ENCODE data around the gene DMTF1. TPM values are rescaled to one million over a fixed set of nuclear protein-coding genes. Genes with fewer than 3 reads are reported as not detected.
"Not testable (repeated sequence)": the region's sequence is repeated elsewhere in the genome, so short reads cannot be mapped to it uniquely, and the experiment has no call there.

DMTF1 gene
- 200 TPM for total RNA-seq

- peak; percentile 94 for DNase-seq
Measured at GRCh38 chr7:87152112-87152896, at the start of gene DMTF1. Gene DMTF1 (plus strand): TSS chr7:87152453. CDS start chr7:87164942, 12,489 bp downstream.

- DNase-seq = no peak
Measured at GRCh38 chr7:87105401-87105800, 46.9 kb upstream of the DMTF1 start.

- no peak for DNase-seq
Measured at GRCh38 chr7:87106974-87107612, 45.2 kb upstream of the DMTF1 start.

GRCh38 chr7:87107949-87108776, 44.1 kb upstream of the DMTF1 start:
- DNase-seq = no peak

- DNase-seq = no peak
Measured at GRCh38 chr7:87110778-87111177, 41.5 kb upstream of the DMTF1 start.

DNA sequence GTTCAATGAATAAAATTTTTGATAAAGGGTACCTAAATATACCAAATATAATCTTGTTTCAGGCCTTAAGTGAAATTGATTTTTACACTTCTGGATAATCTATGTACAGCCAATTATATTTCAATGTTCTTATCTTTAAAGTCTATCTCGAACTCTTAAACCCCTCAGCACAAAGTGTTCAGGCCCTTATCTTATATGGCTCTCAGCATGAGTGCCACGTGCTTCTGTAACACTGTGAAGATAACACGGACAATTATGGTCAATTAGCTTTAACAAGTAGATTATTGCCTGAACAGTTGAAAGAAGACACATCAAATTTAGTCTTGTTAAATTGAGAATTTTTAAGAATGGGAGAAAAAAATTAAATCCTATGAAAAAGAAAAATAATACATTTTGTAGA, 40.4 kb upstream of the DMTF1 start:
- no peak for DNase-seq

DNA sequence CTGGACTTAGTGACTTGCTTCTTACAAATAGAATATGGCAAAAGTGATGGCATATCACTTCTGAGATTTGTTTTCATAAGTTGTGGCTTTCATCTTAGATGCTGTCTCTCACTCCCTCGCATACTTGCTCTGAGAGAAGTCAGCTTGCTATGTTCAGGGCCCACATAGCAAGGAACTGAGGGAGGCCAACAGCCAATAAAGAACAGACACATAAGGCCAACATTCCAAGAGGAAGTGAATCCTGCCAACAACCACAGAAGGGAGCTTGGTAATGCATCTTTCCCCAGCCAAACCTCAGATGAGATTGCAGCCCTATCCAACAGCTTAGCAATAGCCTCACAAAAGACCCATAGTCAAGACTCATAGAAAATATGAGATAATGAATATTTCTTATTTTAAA, 39.2 kb upstream of the DMTF1 start:
- no peak for DNase-seq

GRCh38 chr7:87113904-87114303, 38.3 kb upstream of the DMTF1 start:
- not testable (repeated sequence) for DNase-seq

DNA sequence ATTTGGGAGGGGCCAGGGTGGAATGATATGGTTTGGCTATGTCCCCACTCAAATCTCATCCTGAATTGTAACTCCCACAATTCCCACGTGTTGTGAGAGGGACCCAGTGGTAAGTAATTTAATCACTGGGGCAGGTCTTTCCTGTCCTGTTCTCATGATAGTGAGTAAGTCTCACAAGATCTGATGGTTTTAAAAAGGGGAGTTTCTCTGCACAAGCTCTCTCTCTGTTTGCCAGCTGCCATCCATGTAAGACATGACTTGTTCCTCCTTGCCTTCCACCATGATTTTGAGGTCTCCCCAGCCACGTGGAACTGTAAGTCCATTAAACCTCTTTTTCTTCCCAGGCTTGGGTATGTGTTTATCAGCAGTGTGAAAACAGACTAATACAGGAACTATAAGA, 36.5 kb upstream of the DMTF1 start:
- not testable (repeated sequence) for DNase-seq

DNA sequence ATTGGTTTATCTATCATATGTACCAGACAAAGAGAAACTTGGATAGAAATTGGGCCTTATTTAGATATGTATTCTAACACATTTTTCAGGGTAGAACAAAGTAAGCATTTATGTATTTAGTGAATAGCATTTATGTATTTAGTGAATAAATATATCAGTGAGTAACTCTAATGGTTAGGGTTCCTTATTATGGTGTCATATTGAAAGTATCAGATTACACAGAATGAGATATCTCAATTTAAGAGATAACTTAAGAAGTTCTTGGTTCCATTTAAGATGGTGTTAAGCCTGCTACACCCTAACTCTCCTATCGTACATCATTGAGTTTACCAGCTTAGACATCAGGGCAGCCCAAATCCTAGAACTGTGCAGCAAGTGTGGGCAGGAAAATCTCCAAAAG, 35.9 kb upstream of the DMTF1 start:
- no peak for DNase-seq

- no peak for DNase-seq
Measured at GRCh38 chr7:87119581-87119980, 32.7 kb upstream of the DMTF1 start.

- DNase-seq = no peak
Measured at GRCh38 chr7:87123105-87123504, 29.1 kb upstream of the DMTF1 start.

DNA sequence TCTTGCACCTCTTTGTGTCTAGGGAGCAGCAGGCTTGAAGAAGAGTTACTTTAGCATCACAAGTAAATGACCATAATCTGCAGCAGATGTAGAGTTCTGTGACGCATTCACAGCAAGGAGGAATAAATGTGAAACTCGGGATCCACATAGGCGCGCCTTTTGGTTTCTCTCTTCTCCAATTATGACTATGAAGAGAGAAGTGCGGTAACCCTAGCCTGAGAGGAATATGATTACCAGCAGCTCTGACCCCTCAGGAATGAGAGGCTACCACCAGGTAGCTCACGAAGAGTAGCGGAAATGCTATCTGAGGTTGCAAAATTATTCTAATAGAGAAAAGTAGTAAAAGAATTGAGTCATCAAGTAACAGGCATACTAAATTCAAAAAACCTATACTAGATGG, 25.2 kb upstream of the DMTF1 start:
- DNase-seq = no peak

- DNase-seq = no peak
Measured at GRCh38 chr7:87128861-87129267, 23.4 kb upstream of the DMTF1 start.

GRCh38 chr7:87129332-87129731, 22.9 kb upstream of the DMTF1 start:
- no peak for DNase-seq

DNA sequence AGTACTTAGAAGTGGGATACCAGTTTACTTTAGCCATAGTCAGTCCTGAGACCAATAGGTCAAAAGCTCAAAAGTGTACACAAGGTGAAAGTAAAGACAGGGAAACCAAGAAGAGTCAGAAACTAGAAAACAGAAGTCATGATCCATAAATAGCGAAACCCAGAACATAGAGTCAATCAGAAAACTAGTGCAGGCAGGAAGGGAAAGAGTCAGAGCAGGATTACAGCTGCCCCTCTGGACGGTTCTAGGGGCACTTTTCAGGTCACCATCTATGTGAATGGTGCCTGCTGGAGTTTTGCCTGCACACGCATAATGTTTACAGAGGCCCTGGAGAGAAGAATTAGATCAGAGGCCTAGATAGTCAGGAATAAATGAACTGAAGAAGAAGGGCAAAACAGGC, 22.4 kb upstream of the DMTF1 start:
- no peak for DNase-seq

DNA sequence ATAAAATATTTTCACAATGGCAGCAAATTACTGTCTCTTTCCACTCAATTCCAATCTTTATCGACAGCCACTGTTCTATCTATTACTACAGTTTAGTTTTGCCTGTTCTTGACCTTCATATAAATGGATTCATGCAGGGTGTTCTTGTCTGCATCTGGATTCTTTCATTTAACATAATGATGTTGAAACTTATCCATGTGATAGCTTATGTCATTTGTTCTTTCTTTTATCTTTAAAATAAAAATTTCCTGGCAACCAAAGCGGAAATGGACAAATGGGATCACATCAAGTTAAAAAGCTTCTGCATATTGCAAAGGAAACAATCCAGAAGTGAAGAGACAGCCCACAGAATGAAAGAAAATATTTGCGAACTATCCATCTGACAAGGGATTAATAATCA, 20.5 kb upstream of the DMTF1 start:
- DNase-seq = no peak

DNA sequence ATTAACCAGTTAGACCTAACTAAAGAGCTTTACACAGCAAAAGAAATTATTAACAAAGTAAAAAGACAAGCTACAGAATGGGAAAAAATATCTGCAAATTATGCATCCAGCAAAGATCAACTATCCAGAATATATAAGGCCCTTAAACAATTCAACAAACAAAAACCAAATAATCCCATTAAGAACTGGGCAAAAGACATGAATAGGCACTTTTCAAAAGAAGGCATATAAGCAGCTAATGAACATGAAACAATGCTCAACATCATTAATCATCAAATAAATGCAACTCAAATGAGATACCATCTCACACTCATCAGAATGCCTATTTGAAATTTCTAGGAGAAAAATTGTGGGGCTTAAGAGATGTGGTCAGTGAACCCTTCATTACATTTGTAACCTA, 15.0 kb upstream of the DMTF1 start:
- no peak for DNase-seq

DNA sequence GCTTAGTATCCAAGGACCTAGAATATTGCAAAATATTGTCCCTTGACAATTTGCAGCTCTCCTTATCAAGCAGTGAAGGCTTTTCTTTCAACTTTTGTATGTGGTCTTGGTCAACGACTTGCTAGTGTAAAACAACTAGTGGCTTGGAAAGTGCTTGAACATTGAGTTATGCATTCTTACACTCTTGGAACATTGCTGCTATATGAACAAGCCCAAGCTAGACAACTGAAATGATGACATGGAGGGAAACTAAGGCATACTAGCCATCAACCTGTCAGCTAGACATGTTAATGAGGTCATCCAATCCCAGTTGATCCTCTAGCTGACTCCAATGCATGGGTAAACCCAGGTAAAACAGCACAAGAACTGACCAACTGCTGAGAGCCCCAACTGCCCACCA, 12.7 kb upstream of the DMTF1 start:
- no peak for DNase-seq

DNA sequence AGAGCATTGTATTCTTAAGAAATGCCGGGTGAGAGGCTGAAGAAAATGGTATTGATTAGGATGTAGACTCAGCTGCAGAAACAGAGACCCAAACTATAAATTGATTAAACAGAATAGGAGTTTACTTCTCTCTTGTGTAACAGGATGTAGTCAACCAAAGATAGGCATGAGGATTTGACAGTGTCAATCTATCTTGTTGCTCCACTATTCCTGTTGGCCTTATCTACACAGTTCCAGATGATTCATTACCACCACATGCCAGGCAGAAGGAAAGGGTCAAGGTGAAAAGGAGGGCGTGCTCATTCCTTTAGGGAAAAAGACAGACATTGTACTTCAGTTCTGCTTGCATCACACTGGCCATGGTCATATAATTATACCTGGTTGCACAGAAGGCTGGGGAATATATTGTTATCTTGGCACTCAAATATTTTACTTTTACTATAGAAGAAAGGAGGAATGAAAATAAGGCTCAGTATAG, 11.9 kb upstream of the DMTF1 start:
- DNase-seq = no peak

DNA sequence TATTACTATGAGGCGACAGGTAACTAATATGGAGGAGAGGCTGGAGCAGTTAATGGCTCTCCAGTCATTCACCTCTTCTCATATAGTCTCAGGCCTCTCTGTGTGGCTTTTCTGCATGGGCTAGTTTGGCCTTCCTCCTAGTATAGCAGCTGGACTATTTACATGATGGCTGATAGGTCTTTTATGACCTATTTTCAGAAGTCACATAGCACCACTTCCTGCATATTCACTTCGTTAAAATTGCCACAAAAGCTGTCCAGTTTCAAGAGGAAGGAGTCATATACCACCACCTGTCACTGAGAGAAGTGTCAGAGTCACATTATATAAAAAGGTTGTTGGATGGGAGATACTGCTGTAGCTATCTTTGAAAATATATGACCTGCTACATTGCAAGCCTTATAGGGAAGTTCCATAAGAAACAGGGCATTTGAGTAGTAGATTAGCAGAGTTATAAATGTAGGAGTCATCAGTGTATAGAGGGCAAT, 8.0 kb upstream of the DMTF1 start:
- no peak for DNase-seq

DNA sequence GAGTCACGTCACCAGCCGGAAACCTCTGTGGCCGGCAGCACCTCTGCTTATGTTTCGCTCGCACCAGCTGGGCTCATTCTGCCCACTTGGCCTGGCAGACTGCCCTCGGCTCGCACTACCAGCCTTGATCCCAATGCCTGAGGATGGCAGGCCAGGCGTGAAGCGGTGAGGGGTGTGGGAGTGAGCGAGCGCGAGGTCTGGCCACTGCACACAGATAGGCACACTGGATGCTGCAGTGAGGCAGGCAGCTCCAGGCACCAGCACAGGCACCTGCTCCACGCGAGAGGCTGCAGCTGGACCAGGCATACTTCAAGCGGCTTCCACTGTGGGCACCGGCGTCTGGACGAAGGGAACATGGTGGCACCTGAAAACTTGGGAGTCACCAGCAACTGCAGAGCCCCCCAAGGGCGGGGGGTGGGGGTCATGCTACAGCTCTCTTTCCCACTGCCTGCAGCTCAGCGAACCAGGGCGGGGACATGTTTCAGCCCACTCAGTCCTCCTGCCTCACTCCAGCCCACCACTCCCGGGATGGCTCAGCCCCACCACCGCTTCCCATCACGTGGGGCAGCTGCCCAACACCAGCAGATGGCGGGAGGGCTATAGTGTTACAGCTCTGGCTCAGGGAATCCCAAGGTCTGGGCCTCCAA, 5.4 kb upstream of the DMTF1 start:
- DNase-seq = no peak

All from occipital lobe (tissue), 2 donors.